GM18909 (cell line): ENCODE measurements around the gene IZUMO3.
"Not testable (repeated sequence)": the region's sequence is repeated elsewhere in the genome, so short reads cannot be mapped to it uniquely, and the experiment has no call there.

Source experiments
- ATAC-seq: cut with Tn5 transposase; IDR thresholded peaks from one replicate; pipeline ENCODE4 v1.9.1; 2021; ENCODE audit warnings: mild to moderate bottlenecking; ENCODE audit not compliant: unreplicated experiment, poor library complexity

IZUMO3 gene, protein sequence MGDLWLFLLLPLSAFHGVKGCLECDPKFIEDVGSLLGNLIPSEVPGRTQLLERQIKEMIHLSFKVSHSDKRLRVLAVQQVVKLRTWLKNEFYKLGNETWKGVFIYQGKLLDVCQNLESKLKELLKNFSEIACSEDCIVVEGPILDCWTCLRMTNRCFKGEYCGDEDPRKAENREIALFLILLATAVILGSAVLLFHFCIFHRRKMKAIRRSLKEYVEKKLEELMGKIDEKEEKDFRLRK

DNA sequence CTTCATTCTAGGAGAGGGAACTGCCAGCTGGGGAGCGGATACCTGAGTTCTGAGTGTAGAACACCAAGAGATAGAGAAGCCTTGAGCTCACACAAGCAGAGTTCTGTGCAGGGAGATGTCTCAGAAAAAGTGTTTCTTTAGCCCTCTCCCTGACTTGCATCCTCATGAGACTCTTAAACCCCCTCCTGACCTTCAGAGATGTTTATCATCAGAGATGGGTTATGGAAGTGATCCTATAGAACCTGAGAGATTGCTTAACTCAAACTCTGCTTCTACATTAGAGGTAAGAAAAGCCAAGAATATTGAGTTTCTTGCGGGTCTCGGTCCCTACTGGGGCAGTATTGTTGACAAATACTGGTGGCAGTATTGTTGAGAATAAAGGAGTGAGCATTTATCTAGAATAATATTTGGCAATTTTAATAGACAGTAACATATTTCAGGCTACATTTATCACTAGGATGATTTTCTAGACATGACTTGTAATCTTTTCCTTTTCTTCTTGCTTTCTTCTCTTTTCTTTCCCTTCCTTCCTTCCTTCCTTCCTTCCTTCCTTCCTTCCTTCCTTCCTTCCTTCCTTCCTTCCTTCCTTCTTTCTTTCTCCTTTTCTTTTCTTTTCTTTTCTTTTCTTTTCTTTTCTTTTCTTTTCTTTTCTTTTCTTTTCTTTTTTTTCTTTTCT, at the start of gene IZUMO3:
Gene IZUMO3, minus strand, starts transcription at position 51 of the 676 bp plus-strand sequence. CDS start 248 bp downstream, outside the sequence.
- ATAC-seq: no peak

DNA sequence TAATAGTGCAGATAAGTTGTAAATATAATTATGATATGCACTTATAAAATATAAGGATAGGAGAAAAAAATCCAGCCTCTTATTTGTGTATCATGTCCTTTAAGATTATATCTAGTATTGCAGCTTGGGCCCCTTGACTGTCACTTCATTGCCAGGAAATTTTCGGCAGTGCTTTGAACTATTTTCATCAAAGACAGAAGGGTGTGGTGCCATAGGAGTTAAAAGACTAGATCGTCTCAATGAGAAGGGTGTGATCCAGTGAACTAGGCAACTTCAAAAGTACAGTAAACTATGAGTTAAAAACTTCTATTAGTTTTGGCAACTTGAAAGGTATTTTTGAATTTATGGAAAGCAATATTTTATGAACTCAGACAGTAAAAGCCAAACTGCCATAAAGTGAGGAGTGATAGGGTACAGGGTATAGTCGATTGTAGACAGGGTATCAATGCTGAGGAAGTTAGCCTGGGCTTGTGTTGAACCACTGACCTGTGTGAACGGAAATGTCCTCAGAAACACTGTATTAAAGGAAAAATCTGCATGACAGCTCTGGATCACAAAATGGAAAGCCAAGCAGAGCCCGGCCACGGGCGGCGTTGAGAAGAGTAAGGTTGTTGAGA, 48.6 kb upstream of the IZUMO3 start:
- no peak for ATAC-seq

DNA sequence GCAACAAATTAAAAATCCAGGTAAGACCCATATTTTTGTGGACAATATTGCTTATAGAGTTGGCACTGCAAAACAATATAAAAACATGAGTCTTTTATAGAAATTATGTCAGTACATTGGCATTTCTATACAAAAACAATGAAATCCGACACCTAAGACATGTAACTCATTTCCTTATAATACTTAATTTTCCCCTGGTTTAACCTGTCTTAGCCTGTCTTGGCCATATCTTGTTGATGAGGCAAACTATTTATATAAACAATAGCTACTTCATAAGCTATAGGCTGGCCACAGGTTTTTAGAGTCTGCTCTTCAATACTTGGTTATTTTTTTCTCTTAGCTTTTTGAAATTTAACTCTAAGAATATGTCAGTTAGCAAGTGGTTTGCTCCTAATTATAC, 44.7 kb upstream of the IZUMO3 start:
- ATAC-seq: no peak

DNA sequence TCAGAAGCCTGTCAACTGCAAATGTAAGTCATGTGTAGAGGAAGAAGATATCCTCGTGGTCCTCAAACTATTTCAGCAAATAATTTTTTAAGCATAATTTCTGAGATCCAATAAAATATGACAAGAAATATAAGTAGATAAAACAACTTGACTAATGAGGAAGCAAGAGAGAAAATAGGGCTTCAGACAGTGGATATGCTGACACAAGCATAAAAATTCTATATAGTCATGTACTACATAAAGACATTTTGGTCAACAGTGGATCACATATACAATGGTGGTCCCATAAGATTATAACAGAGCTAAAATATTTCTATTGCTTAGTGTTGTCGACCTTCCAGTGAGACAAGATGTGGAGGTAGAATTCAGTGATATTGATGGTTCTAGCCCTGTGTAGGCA, 42.2 kb upstream of the IZUMO3 start:
- ATAC-seq: no peak

DNA sequence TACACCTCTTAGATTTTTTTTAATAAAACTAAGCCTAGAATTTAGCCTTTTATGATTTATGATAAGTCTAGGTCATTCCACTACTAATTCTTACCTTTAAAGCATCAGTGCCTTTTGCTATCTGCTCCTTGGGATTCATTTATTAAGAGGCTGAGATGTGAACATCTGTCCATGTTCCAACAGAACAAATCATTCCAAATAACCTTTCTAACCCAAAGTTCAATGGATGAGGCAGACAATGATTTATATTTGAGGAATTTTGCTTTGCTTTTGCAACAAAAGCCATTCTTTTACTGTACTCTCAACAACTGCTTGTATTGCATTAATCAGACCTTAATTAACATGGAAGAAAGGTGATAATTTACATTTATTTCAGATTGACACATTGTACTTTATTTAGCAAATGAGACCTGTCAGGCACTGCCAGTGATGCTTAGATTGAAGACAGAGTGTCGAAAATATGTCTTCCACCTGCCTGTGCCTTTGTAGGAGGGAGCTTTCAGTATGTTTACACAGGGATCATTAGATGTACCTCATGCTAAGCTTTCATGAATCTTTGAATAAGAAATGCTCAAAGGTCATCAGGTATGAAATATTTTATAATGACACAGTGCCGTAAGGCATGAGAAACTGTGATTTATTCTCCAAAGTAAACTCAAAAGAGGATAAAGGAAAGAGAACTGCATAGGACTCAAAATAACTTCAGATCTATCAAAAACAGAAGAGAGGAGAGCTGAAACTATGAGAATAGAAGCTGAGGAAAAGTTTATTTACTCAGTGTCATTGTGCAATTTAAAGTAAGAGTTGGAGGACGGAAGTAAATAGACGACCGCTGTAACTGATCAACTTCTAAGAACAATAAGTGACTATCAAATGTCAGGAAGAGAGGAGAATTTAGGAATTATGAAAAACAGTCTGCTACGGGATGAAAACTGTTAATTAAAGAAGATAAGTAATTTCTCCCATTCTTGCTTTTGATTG, 36.7 kb upstream of the IZUMO3 start:
- no peak for ATAC-seq

DNA sequence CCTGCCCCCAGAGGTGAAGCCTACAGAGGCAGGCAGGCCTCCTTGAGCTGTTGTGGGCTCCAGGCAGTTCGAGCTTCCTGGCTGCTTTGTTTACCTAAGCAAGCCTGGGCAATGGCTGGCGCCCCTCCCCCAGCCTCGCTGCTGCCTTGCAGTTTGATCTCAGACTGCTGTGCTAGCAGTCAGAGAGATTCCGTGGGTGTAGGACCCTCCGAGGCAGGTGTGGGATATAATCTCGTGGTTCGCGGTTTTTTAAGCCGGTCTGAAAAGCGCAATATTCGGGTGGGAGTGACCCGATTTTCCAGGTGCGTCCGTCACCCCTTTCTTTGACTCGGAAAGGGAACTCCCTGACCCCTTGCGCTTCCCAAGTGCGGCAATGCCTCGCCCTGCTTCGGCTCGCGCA, 34.3 kb upstream of the IZUMO3 start:
- not testable (repeated sequence) for ATAC-seq

DNA sequence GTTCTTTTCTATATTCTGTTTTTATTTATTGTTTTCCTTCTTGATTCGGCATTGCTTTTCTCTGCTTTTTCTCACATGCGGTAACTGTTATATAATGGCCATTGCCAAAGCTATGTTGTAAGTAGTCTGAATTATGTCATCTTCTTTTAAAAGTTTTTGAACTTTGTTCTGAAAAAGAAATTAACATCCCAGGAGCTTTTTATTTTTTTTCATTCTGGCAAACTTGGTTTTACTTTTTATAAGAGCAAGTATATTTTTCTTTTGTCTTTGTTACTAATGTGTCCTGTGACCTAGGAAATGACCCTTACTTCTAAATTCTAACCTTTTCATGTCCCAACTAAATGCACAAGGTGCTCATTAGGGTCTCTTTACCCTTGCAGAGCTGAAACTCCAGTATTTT, 26.7 kb upstream of the IZUMO3 start:
- no peak for ATAC-seq

DNA sequence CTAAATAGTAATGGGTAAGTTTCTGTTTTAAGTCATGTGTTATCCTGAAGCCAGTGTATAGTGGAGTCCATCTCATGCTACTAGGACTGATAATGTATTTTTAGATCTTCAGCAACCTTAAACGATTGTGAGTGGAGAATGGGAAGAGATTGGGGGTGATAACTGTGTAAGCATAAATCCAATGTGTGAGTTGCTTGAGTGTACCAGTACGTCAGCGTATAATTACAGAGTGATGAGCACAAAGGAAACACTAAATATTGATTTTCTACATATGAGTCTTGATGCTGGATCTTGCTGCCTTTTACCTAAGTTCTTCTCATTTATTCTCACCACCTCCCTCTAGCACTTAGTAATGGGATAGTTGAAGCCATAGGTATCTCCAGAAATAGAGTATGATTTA, 16.3 kb upstream of the IZUMO3 start:
- no peak for ATAC-seq

DNA sequence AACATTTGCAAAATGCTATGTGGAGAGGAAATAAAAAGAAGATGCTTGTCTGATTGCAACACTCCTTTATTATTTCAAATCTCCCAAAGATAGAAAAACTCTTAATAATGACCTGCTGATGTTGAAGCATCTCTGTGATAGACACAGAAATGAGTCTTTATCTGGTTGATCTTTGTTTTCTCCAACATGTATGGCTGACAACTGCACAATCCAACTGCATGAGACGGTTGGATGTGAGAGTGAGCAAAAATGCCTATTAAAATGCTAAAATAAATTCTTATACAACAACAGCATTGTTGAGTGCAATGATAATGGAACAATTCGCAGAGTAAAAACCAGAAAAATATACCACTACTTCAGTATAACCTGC, 7.5 kb upstream of the IZUMO3 start:
- ATAC-seq: no peak

DNA sequence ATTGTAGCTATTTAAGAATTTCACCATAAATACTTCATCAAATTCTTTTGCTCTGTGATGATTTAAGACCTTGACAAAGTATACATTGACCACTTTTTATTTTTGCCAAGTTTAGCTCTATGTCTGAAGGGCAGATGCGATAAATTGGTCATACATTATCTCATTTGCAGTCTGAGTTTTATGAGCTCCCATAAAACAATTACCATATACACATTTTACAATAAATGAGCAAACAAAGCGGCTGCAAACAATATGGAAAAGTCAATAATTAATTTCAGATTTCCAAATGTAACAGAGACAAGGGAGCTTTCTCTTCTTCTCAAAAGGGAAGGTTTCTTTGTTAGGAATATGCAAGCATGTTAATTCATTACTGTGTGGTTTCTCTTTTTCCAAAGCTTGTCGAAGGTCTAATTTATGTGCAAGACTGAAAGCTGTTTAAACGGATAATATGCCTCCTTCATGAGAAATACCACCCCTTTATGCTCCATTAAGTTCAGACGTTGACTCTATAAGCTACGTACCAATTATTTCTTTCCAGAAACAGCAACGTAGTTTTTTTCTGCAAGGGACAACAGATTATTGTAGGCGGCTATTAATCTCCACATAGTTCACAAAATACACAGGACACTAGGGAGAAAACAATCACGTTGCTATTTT, 7.0 kb upstream of the IZUMO3 start:
- ATAC-seq: no peak

DNA sequence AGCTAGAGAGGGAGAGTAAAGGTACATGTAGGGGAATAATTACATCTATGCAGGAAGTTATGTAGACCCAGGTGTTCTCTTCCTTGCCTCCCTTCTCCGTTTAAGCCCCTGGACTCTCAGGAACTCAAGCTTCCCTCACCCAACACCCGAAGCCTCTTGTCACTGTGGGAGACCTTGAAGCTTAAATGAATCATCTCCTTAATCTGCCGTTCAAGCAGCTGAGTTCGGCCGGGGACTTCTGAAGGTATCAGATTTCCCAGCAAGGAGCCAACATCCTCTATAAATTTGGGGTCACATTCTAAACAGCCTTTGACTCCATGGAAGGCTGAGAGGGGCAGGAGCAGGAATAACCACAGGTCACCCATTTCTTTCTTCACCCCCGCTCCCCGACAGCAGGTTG, 412 bp downstream of the IZUMO3 start:
- no peak for ATAC-seq

DNA sequence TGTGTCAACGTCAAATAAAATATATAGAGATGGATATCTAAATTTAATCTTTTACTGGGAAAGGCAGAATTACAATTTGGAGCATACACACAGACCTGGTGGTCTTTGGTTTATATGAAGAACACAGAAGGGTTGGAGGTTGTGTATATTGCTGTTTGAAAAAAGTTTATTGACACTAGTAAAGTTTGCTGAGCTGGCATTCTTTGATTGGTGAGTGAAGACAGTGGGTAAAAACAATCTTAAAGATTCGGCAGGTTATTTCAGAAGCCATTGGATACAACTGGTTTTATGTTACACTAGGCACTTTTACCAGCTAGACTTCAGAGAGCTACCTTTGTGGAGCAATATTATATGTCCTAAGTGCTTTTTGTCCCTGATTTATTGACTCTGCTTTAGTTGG, 27.2 kb downstream of the IZUMO3 start:
- ATAC-seq: no peak

DNA sequence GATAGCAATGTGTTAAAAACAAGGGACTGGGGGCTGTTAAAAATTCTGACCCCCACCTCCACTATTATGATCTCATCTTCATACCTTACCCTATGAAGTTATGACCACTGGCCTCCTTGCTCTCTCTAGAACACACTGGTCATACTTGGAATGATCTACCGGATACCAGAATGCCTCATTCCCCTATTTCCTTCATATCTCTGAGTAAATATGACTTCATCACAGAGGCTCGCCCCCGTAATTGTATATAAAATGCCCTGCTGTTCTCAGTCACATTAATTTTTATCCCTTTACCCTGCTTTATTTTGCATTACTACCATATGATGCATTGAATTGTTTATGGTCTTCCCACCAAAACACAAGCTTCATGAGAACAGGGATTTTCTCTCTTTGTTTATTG, 29.2 kb downstream of the IZUMO3 start:
- no peak for ATAC-seq

DNA sequence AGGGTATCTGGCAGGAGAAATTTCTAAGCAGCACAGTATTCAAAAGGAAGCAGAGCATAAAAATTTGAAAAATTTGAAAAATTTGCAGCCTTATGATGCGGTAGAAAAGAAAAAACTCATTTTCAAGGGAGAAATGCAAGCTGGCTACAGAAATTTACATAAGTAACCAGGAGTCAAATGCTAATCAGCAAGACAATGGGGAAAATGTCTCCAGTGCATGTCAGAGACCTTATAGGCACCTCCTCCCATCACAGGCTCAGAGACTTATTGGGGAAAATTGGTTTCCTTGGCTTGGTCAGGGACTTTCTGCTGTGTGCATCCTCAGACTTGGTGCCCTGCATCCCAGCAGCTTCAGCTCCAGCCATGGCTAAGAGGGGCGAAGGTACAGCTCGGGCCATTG, 35.8 kb downstream of the IZUMO3 start:
- ATAC-seq: no peak

DNA sequence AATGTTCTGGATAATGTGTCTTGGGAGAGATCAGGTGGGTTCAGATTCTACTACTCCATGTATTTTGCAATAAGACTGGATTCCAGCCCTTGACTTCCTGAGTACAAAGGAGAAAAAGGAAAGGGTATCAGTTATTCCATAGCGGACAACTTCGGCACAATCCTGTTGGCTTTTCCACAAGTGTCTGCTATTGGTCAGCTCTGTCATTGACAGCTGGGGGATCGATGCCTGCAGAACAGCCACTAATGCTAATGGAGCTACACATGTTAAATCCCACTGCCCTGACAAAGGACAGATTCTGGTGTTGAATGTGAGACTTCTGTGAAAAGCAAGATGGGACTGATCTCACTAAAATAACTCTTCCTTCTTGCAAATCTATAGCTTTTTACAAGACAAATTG, 41.2 kb downstream of the IZUMO3 start:
- no peak for ATAC-seq

DNA sequence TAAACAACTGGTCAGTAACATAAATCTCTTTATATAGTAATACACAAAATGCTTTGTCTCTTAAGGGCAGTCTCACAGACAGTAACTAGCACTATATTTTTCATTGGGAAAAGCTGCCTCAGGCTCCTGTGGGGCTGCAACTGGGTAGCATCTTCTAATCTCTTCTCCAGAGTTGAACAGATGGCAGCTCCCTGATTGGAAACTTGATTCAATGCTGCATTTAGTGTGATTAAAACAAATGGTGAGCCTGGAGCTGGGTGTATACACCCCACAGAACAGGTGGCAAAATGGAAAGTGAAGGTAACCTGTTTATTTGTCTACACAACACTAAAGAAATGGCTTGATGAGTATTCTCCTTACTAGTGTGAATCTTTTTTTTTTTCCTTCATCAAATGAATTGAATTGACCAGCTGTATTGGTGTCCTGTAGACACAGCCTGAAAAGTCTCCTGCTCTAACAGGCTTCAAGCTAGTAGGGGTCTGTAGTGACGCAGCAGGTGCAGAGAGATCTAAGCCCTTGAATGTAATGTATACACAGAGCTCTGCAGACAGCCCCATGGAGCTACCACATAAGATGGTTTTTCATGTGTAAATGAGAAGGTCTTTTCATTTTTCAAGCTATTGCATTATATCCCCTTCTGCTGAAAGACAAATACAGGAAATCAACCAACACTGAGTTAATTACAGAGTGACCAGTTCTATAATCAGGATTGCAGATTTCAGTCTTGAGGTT, 43.3 kb downstream of the IZUMO3 start:
- no peak for ATAC-seq

DNA sequence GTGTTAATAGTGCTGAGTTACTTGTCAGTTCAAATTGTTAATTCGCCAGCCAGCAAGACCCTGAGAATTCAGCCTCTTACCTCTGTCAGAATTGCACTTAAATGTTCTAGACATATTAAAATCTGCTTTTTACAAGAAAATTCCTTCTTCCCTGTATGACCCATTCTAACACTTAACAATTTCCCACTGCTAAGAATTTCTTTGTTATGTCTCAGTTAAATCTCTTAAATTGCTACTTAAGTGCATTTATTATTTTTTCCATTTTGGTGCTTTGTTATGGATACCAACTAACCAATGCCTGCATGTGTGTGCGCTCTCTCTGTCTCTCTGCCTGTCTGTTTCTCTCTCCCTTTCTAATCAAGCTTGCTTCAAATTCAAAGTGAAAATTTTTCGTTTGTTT, 44.9 kb downstream of the IZUMO3 start:
- no peak for ATAC-seq

DNA sequence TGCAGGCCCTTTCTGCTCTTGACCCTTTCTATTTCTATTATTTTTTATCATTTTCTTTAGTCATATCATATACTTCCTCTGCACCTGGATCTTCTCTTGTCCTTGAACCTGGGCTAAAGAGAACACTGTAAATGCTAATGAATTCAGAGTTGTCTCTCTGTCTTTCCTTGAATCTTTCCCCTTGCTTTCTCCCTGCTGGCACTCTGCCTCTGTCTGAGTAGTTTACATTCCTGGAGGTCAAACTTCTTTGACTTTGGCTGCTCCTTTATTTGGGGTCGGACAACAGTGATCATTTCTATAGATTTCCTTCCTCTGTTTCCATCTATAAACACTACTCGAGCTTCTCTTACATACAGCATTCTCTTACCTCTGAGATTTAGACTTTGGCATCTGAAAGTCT, 47.1 kb downstream of the IZUMO3 start:
- ATAC-seq: no peak

DNA sequence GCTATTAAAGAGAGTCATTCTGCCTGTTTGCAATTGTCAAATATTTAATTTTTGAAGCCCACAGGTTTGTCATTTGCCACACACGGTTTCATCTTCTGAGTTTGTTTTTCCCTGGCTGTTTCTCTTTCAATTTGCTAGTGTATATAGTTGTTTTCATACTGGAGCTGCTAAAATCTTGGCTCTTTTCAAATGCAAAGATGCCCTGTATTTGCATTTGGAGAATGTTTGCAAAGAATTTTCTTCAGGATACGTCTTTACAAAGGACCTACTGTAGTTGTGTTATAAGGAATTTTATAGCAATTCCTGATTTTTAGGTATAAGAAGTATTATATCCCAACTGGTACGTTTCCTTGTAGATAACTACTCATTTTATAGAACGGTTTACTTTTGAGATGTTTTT, 48.0 kb downstream of the IZUMO3 start:
- no peak for ATAC-seq
